Choroid plexus epithelial cell (primary cell): ENCODE data around the gene RAB44.

Experiments
- DNase-seq: peaks from one replicate; pipeline ENCODE4 v3.0.0-alpha.2; 2010; ENCODE audit warnings: low read depth
- H3K4me3 ChIP-seq: 2 replicates; pipeline ENCODE4 v1.5.1; 2011; ENCODE audit warnings: low read depth, mild to moderate bottlenecking, control low read depth, low read length, moderate library complexity
- CTCF ChIP-seq: conservative IDR thresholded peaks from 2 replicates; pipeline ENCODE4 v1.5.1; 2011; ENCODE audit warnings: low read depth, mild to moderate bottlenecking, control low read depth, inconsistent platforms, low read length, moderate library complexity

Gene RAB44

GRCh38 chr6:36682328-36683144 is 15.1 kb upstream of the RAB44 start:
- peak overlapping the region; percentile 42 for H3K4me3 ChIP-seq
- no peak for TF ChIP-seq CTCF
- peak; percentile 25 for DNase-seq

- DNase-seq, result no peak
- H3K4me3 ChIP-seq, result peak overlapping the region; percentile 42
- TF ChIP-seq CTCF, result no peak
Observed at GRCh38 chr6:36683145-36683655, 14.4 kb upstream of the RAB44 start.

- no peak for TF ChIP-seq CTCF
- no peak overlapping the region for H3K4me3 ChIP-seq
- no peak for DNase-seq
Observed at GRCh38 chr6:36683656-36684446, 13.8 kb upstream of the RAB44 start.

GRCh38 chr6:36684447-36684812 is 13.2 kb upstream of the RAB44 start:
- H3K4me3 ChIP-seq, result no peak overlapping the region
- no peak for DNase-seq
- no peak for TF ChIP-seq CTCF

GRCh38 chr6:36685166-36685924 is 12.3 kb upstream of the RAB44 start:
- no peak overlapping the region for H3K4me3 ChIP-seq
- DNase-seq, result no peak
- TF ChIP-seq CTCF, result no peak

GRCh38 chr6:36685926-36686667 is 11.5 kb upstream of the RAB44 start:
- no peak for TF ChIP-seq CTCF
- H3K4me3 ChIP-seq, result no peak overlapping the region
- DNase-seq, result no peak
